Sigmoid colon (tissue), 4 donors: Measurements from ENCODE around the gene DENND5B.

ENCODE experiments used
- CTCF ChIP-seq, 4 experiments: fragments of 450-650 bp in 3 of 4; fragments of 200-600 bp in 1 of 4; IDR thresholded peaks; one replicate each; pipeline ENCODE4 v1.5.1; 2016 to 2019; ENCODE audit warnings: antibody characterized with exemption in 4 of 4, mild to moderate bottlenecking in 3 of 4, moderate library complexity in 2 of 4
- EP300 ChIP-seq, 4 donors: sonication (generic); formaldehyde crosslinking; IDR thresholded peaks; one replicate each; pipeline ENCODE4 v1.6.1; 2017; ENCODE audit warnings: antibody characterized with exemption in 4 of 4
- POLR2A ChIP-seq, 2 donors: fragments of 450-650 bp; IDR thresholded peaks; one replicate each; pipeline ENCODE4 v1.6.1; 2016; ENCODE audit warnings: antibody characterized with exemption in 2 of 2, mild to moderate bottlenecking in 2 of 2, moderate library complexity in 2 of 2

GRCh38 chr12:31366104-31366621 lies 224.8 kb downstream of the DENND5B start:
- TF ChIP-seq EP300 (IDR thresholded peaks at IDR 0.05) (no peak), CTCF (IDR thresholded peaks at IDR 0.05) (no peak), POLR2A (IDR thresholded peaks at IDR 0.05) (no peak)
